ENCODE data around the gene KLHL18. TPM values are rescaled to one million over a fixed set of nuclear protein-coding genes. Genes with fewer than 3 reads are reported as not detected.
A peak's percentile ranks its signal among the peaks of the same experiment; 100 is the strongest.
"Not testable (repeated sequence)": the region's sequence is repeated elsewhere in the genome, so short reads cannot be mapped to it uniquely, and the experiment has no call there.

Gene KLHL18
- total RNA-seq, 1 donor from 2014 or later = 48.4 TPM

DNA sequence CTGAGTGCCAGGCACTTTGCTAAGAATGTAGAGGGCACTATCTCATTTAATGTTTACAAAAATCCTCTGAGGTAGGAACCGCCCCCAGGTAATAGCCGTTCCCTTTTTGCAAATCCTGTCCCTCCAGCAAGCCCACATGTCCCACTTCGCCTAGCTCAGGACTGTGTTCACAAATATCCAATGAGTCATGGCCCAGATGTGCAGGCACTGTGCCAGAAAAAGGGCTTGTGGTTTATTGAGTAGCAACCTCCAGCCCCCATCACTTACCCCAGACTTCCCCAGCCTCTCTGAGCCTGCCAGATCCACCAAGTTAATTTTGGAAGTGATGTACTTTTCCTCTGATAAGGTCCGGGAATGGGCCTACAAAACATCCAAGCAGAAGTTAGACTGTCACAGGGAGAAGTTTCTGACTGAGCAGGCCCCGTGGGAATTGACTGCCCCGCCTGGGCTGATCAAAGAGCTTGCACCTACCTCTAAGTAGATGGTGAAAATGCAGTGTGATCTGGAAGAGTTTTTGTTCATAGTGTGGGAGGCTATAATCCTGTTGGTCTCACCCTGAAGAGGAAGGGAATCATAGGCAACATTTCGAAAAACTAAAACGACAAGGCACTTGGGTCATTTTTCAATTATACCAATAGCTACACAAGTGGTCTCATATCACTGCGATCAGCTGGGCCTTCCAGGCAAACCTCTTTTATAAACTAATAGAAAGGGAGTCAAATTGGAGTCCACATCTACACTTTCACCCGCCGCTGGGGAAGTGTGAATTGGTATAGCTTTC lies 15.8 kb upstream of the KLHL18 start:
- DNase-seq (peak; percentile 88), ATAC-seq (ENCODE audit: poor library complexity) (peak; percentile 96)
- intact Hi-C loops (cut with DNase I) = no loop called here

DNA sequence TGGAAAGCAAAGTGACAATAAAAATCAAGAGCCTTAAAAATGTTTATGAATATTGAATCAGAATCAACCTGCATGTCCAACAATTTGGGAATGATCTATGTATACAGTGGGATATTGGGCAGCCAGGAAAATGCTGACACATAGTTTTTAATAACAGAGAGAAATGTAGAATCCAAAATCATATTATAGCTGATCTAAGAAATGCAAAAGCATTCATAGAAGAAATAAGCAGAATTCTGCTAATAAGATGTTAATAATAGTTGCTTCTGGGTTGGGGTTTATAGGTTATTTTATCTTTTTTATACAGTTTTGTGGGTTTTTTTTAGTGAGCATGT lies 15.3 kb upstream of the KLHL18 start:
- intact Hi-C loops (cut with DNase I) = no loop called here
- ATAC-seq (ENCODE audit: poor library complexity) (no peak), DNase-seq (no peak)

DNA sequence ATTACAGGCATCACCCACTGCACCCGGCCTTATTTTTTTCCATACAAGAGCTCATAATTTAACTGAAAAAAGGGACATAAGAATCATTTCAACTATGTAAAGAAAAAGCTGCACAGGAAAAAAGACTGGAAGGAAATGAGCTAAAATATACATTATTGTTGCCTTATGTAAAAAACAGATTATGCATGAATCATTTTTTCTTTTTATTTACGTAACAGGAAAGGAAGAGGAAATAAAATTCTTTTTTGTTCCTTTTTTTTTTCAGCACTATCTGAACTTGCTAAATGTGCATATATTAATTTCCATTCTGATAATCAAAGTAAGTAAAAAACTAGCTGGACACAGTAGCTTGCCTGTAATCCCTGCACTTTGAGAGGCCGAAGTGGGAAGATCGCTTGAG lies 12.2 kb upstream of the KLHL18 start:
- no peak for DNase-seq
- ATAC-seq (ENCODE audit: poor library complexity) = no peak
- intact Hi-C loops (cut with DNase I) = no loop called here

DNA sequence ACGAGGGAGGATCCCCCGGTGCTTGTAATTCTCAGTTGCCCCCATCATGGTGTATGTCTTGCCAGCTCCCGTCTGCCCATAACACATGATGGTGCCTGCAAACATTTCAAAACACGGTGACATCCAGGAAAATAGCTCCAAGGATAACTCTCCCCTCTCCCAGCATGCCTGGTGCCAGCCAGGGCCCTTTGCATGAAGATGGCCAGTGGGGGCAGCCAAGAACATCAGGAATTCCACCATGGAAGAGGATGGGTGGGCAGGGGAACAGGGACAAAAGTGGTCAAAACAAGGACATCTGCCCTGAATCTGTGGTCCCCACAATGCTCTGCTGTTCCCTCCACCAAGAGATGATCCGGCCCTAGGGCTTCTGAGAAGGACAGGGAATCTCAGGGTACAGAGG lies 9.2 kb upstream of the KLHL18 start:
- DNase-seq (no peak), ATAC-seq (ENCODE audit: poor library complexity) (no peak)
- intact Hi-C loops (cut with DNase I) = no loop called here

DNA sequence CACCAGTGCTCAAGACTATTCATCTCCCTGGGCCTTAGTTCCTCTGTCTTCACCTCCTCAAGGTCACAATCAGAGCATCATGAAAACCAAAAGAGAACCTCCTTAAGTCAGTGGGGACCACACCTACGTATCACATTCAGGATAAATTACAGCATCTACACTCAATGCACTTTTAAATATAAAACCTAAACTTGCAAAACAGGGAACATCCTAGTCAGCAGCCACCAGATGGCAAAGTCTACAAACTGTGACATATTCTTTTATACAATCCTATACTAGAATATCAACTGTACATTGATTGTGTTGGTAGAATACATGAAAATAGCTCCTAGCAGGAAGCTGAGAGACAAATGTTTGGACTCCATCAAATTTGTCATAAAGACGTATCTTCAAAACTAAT lies 8.1 kb upstream of the KLHL18 start:
- intact Hi-C loops (cut with DNase I) = no loop called here
- DNase-seq (no peak), ATAC-seq (ENCODE audit: poor library complexity) (no peak)

DNA sequence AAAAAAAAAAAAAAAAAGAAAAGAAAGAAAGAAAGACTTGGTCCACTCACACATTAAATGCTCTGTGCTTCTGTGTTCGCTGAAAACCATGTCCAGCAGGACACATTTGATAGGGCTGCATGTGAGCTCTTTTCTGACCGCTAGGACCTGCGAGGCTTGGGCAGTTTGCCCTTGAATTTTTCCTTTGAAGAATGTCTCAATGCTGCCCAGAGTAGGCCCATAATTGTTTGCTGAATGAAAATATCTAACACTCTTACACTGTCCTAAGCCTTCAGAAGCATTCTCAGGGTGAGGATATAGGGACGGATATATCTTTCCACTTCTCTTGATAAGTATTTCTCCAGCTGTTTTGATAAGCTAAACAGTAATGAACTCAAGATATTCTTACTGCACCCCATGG lies 6.2 kb upstream of the KLHL18 start:
- ATAC-seq (ENCODE audit: poor library complexity) (no peak), DNase-seq (no peak)
- intact Hi-C loops (cut with DNase I) = no loop called here

DNA sequence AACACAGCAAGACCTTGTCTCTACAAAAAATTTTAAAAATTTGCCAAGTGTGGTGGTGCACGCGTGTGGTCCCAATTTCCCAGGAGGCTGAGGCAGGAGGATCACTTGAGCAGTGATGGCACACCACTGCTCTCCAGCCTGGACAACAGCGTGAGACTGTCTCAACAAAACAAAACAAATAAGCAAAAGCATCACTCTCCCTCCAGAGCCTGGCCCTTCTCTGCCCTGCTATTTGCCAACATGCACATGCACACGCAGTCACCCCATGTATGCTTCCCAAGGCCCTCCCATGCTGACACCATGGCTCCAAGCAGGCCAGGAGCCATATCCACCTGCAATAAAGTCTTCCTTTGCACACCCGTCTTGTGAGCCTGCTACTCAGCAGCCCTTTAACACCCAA lies 2.2 kb upstream of the KLHL18 start:
- intact Hi-C loops (cut with DNase I) = no loop called here
- DNase-seq (no peak), ATAC-seq (ENCODE audit: poor library complexity) (no peak)

DNA sequence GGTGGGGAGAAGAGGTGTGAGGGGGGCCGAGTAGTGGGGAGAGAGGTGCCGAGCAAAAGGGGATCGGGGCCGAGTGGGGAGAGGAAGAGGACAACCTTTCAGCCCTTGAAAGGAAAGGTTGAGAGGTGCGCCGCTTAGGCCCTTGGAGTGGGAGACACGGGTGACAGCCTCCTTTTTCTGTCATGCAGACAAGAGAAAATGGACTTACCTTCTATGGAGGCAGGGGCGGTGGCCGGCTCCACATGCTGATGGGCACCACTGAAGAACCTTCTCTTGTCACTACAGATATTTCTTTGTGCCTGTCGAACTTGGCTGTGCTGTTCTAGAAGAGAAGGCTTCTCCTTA lies 421 bp downstream of the KLHL18 start:
- intact Hi-C loops (cut with DNase I) = no loop called here
- DNase-seq = no peak
- peak; percentile 18 for ATAC-seq (ENCODE audit: poor library complexity)

DNA sequence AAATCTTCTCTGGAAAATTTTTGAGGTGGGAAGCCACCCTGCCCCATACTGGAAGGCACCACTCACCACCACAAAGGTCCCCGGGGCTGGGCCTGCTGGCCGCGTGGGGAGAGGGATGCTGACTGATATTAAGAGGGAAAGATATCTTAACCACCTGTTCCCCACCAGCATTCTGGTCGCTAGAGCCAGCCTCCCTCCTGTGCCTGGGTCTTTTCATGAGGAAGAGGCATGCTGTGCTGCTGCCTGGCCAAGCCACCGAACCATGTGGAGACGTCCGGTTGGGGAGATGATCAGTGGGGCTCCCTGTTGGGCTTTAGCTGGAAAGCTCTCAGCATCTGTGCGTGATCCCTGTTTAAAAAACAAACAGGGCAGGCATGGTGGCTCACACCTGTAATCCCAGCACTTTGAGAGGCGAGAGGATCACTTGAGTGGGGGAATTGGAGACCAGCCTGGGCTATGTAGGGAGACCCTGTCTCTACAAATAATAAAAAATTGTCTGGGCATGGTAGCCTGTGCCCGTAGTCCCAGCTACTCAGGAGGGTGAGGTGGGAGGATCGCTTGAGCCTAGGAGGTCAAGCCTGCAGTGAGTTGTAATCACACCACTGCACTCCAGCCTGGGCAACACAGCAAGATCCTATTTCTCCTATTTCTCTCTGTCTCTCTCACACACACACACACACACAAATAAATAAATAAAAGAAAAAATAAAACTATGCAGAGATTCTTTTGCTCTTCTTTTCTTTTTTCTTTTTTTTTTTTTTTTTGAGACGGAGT lies 1.0 kb downstream of the KLHL18 start:
- DNase-seq = peak; percentile 47
- intact Hi-C loops (cut with DNase I) = no loop called here
- ATAC-seq (ENCODE audit: poor library complexity) = no peak

DNA sequence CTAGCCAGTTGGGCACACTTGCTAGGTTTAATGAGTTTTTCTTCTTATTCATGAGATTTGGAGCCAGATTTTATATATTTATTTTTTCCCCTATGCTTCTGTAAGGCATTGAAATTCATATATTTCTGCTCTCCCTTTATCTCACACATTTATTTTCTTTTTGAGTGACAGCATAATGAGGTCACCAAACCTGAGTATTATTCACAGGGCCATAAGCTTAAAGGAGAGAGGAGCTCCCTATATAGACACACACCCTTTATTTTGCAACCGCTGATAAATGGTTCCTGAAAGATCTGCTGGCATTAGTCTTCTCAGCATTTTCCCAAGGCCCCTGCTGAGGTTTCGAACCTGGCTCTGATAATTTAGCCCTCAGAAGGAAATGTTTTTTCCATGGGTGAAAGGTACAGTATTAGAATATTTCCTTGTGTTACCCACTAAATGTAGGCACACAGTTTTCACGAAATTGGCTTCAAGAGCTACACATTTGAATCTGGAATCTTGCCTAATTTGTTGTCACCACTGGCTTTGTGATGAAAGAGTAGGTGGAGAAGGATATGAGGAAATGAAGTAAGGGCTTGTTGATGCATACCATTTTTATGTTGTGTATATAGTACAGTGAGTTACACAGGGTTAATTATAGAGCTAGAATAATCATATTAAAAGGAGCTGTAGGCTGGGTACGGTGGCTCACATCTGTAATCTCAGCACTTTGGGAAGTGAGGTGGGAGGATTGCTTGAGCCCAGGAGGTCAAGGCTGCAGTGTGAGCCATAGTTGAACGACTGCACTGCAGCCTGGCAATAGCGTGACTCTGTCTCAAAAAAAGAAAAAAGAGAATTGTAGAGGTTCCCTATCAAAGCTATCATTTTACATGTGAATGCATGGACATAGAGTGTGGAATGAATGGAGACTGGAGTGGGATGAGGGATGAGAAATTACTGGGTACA lies 6.5 kb downstream of the KLHL18 start:
- ATAC-seq (ENCODE audit: poor library complexity) (no peak), DNase-seq (no peak)
- intact Hi-C loops (cut with DNase I) = no loop called here

DNA sequence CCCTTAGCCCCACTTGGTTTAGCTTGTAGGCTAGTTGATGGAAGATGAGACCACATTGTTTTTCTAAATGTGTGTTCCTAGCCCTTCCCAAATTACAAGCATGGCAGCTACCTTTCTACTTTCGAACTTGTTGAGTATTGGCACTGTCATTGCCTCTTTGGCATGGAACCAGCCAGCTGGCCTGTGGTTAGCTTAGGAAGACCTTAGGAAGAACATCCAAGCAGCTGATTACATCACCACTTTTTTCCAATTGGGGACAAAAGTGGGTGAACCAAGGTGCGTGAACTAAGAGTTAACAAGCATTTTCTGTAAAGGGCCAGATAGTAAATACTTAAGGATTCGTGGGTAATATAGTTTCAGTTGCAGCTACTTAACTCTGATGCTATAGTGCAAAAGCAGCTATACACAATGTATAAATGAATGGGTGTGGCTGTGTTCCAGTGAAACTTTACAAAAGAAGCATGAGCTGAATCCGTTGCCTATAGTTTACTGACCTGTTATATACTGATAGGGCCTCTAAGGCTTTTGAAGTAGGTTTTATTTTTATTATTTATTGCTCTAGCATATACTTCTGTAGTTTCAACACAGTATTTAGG lies 8.5 kb downstream of the KLHL18 start:
- no peak for ATAC-seq (ENCODE audit: poor library complexity)
- intact Hi-C loops (cut with DNase I) = no loop called here
- DNase-seq = no peak

DNA sequence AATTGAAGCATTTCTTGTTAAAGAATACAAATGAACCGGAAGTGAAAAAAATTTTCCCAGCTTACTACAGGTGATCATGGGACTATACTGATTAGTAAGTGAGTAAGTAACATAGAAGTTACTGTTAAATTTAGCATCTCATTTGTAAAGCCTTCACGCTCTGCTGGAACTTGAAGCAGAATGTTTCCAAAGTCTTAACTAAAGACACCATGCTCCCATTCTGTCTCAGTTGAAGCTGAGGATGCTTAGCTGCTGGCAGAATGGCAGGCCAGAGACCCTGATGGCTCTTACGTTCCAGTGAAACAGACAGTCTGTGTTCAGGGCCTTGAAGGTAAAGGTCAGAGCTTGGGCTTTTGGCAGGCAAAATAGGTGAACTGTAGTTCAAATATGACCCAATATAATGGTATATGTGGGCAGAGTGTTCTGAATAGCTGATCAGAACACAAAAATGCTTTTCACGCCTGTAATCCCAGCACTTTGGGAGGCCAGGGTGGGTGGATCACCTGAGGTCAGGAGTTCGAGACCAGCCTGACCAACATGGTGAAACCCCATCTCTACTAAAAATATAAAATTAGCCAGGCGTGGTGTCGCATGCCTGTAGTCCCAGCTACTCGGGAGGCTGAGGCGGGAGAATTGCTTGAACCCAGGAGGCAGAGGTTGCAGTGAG lies 9.1 kb downstream of the KLHL18 start:
- intact Hi-C loops (cut with DNase I); ATAC-seq (ENCODE audit: poor library complexity); DNase-seq: not testable (repeated sequence)

DNA sequence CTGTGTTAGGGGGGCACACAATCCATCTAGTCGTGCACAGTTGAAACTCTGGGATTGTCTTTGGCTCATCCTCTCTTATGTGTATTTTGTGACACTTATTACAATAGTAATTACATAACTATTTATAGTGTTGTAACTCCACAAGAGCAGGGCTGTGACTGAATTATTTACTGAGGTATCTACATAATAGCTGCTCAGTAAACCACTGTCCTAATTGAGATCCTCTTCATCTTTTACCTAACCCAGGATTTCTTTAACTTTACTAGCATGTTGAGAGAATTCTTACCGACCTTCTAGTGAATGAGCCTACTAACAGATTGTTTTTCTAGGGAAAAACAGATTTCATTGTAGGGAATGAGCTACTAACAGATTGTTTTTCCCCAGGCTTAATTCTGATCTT lies 11.1 kb downstream of the KLHL18 start:
- DNase-seq = no peak
- ATAC-seq (ENCODE audit: poor library complexity) = no peak
- intact Hi-C loops (cut with DNase I) = no loop called here

DNA sequence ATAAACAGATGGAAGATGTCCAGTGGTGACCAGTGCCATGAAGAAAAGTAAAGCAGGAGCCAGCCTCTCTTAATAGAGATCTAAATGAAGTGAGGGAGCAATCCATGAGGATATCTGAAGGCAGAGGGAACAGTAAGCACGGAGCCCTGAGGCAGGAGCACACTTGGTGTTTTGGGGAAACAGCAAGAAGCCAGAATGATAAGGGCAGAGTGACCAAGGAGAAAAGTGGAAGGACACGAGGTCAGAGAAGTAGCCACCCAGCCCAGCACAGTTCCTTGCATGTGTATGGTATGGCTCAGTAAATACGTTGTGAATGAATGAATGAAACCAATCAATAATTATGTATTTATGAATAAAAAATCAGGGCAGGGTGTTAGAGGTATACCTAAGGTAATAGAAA lies 11.6 kb downstream of the KLHL18 start:
- ATAC-seq (ENCODE audit: poor library complexity) (no peak), DNase-seq (no peak)
- intact Hi-C loops (cut with DNase I) = no loop called here

DNA sequence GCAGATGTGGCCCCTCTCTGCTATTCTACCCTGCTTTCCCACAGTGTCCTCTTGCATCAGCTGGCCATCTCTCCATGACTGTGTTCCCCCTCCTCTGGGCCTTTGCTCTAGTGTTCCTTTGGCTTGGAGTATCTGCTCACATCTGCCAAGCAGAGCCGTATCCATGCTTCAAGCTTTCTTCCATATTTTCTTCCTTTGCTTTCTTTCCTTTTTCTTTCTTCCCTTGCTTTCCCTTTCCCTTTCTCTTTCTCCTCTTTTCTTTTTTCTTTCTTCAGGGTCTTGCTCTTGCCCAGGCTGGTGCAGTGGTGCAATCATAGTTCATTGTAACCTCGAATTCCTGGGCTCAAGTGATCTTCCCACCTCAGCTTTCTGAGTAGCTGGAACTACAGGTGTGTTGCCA lies 12.6 kb downstream of the KLHL18 start:
- ATAC-seq (ENCODE audit: poor library complexity) = no peak
- intact Hi-C loops (cut with DNase I) = no loop called here
- no peak for DNase-seq

DNA sequence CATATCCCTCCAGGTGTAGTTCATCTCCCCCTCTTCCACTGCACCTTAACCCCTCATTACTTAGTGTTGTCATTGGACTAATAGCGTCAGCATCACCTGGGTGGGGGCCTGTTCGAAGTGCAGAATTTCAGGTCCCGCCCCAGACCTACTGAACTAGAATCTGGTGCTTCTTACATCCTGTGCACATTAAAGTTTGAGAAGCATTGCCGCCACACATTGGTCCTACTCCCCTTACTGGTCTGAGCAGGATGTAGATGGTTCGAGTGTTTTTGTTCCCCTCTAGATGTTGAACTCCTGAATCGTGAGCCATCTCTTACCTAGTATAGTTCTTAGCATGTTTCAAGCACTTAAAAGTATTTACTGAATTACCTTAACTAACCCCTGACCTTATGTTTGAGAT lies 13.2 kb downstream of the KLHL18 start:
- intact Hi-C loops (cut with DNase I) = no loop called here
- no peak for DNase-seq
- no peak for ATAC-seq (ENCODE audit: poor library complexity)

DNA sequence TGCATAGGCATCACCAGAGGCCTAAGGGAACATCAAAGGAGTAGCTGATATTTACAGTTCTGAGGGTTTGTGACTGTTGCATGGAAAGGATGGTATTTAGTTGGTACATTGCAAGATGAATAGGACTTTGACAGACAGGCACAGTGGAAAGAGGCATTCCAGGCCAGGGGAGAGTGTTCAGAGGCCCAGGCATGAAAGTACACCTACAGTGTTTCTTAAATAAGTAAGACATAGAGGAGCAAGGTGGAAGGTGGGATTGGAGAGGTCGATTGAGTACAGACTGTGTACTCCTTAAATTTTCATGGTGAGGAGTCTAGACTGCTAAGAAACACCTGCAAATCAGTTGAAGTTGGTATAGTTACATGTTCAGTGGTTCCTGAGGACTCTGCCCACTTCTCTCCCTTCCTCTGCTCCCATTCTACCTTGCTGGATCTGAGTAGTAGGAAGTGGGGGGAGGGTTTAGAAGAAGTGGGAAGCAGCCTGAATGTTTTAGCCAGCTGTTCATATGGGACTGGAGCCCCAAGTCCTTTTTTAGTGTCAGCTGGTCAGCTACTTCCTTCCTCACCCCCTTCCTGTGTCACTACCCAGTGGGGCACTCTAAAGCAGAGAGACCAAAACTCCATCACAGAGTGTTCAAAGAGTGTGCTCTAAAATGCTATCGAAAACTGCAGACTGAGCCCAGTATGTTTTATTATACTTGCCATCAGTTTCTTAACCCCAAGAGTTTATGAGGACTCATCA lies 14.0 kb downstream of the KLHL18 start:
- ATAC-seq (ENCODE audit: poor library complexity) (peak; percentile 29), DNase-seq (no peak)
- intact Hi-C loops (cut with DNase I) = no loop called here

DNA sequence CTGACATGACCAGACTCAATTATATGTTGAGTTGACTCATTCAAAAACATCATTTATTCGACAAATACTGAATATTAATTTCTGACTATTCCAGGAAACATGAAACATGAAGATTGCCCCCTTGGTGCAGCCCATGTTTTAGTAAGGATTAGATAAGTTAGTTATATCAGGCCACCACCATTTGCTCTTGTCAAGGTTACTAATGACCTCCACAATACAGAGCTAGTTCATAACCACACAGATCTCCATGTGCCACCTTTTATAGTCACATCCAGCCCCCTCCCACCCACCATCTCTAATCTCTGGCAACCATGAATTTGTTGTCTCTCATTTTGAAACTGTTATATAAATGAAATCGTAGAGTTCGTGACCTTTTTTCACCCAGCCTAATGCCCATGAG lies 15.7 kb downstream of the KLHL18 start:
- DNase-seq (no peak), ATAC-seq (ENCODE audit: poor library complexity) (no peak)
- intact Hi-C loops (cut with DNase I) = no loop called here
